SJSA1 (cell line): ENCODE measurements around the gene ZNF518A. TPM values are rescaled to one million over a fixed set of nuclear protein-coding genes. Genes with fewer than 3 reads are reported as not detected.

ENCODE experiments used
- total RNA-seq: library from RNA; depleted of rRNA; stranded (reverse); fragments of >200 nt; shearing (Covaris generic); gene quantifications from 2 replicates; pipeline ENCODE4 v1.2.3, GENCODE V29; 2014; rRNA removed

ZNF518A gene
- total RNA-seq, 1 experiment from 2014 or later = 8.0 TPM

Other genes starting within 250 kb of the ZNF518A start
- gene CC2D2B, start 222.3 kb upstream of the ZNF518A start, total RNA-seq = 0.08 TPM in 1 of 2 replicates, not detected in the other
- 0.22 and 2.2 TPM in 2 replicates for gene CCNJ, start 86.7 kb upstream of the ZNF518A start, total RNA-seq
- not detected in 2 replicates for gene BLNK, start 141.3 kb downstream of the ZNF518A start, total RNA-seq
- not detected in 2 replicates for gene DNTT, start 174.1 kb downstream of the ZNF518A start, total RNA-seq
- gene OPALIN, start 228.7 kb downstream of the ZNF518A start, total RNA-seq = not detected in 2 replicates